LNCaP clone FGC (cell line): ENCODE measurements around the gene C2CD4C.
"Not testable (repeated sequence)": the region's sequence is repeated elsewhere in the genome, so short reads cannot be mapped to it uniquely, and the experiment has no call there.

ENCODE experiments used
- DNase-seq: peaks from one replicate; pipeline ENCODE4 v3.0.0-alpha.2; 2011; ENCODE audit warnings: low read depth
- H3K4me3 ChIP-seq: 2 replicates; pipeline ENCODE4 v1.5.1; 2011; ENCODE audit warnings: mild to moderate bottlenecking, low read depth, low read length, control low read depth
- TF ChIP-seq, protein P1 (sequence below): IDR thresholded peaks from 2 replicates; pipeline ENCODE4 v1.5.1; 2012; ENCODE audit warnings: mild to moderate bottlenecking; ENCODE audit not compliant: control insufficient read depth, insufficient read depth; ENCODE audit errors: extremely low read depth

The C2CD4C gene

GRCh38 chr19:366951-367350 lies 42.0 kb downstream of the C2CD4C start:
- no peak for DNase-seq
- H3K4me3 ChIP-seq: no peak overlapping the region
- TF ChIP-seq, protein P1, sequence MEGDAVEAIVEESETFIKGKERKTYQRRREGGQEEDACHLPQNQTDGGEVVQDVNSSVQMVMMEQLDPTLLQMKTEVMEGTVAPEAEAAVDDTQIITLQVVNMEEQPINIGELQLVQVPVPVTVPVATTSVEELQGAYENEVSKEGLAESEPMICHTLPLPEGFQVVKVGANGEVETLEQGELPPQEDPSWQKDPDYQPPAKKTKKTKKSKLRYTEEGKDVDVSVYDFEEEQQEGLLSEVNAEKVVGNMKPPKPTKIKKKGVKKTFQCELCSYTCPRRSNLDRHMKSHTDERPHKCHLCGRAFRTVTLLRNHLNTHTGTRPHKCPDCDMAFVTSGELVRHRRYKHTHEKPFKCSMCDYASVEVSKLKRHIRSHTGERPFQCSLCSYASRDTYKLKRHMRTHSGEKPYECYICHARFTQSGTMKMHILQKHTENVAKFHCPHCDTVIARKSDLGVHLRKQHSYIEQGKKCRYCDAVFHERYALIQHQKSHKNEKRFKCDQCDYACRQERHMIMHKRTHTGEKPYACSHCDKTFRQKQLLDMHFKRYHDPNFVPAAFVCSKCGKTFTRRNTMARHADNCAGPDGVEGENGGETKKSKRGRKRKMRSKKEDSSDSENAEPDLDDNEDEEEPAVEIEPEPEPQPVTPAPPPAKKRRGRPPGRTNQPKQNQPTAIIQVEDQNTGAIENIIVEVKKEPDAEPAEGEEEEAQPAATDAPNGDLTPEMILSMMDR: no peak

DNA sequence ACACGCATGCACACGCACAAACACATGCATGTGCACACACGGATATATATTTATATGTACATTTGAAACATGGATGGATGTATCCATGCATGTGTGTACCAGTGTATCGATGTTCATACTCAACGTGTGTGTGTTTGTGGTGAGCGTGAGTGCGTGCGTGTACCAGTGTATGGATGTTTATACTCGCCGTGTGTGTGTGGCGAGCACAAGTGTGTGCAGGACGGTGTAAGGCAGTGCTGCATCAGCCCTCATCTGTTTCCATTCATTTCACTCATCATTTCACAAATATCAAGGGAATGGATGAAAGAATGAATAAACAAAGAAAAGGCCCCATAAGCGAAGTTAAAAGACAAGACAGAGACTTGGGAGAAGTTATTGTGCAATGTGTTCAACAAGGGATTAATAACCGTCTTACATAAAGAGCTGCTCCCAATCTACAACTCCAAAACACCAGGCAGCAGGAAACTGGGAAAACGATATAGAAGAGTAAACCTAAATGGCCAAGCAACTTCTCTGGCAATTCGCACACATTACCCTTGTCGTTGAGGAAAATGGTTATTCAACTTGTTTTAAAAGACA lies 42.7 kb downstream of the C2CD4C start:
- H3K4me3 ChIP-seq: no peak overlapping the region
- TF ChIP-seq, protein P1: no peak
- no peak for DNase-seq

- DNase-seq: no peak
- no peak overlapping the region for H3K4me3 ChIP-seq
- TF ChIP-seq, protein P1: no peak
Observed at GRCh38 chr19:364496-365287, 44.3 kb downstream of the C2CD4C start.

DNA sequence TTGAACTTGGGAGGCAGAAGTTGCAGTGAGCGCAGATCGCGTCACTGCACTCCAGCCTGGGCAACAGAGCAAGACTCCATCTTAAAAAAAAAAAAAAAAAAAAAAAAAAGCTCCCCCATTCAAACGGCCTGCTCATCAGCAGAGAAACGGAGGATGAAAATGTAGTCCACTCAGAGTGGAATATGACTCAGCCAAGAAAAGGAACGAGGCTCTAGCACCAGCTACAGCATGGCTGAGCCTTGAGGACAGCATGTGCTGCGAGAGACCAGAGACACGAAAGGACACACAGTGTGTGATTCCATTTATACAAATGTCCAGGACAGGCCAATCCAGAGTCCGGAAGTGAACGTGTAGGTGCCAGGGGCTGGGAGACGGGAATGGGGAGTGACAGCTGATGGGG lies 46.3 kb downstream of the C2CD4C start:
- no peak overlapping the region for H3K4me3 ChIP-seq
- TF ChIP-seq, protein P1: no peak
- no peak for DNase-seq

DNA sequence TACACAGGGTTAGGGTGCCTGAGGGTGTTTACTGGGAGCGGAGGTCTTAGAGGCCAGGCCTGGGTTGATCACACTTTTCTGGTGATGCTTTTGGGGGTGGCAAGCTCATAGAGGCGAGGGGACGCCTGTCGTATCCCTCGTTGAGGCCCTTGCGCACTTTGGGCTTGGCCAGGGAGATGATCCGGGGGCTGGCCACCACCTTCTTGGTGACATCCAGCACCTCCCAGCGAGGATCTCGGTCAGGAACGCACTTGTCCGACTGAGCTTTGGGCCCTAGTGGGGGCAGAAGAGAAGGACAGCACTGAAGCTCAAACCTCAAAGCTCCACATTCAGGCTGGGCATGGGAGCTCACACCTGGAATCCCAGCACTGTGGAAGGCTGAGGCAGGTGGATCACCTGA lies 46.8 kb downstream of the C2CD4C start:
- TF ChIP-seq, protein P1: no peak
- no peak overlapping the region for H3K4me3 ChIP-seq
- DNase-seq: no peak

DNA sequence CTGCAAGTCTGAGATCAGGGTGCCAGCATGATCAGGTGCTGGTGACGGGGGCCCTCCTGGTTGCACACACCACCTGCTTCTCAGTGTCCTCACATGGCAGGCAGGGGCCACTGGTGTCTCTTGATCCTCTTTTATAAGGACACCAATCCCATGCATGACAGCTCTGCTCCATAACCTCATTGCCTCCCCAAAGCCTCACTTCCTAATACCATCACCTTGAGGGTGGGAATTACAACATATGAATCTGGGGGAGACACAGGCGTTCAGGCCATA lies 49.4 kb downstream of the C2CD4C start:
- no peak overlapping the region for H3K4me3 ChIP-seq
- TF ChIP-seq, protein P1: no peak
- DNase-seq: no peak

GRCh38 chr19:355536-355935 lies 53.4 kb downstream of the C2CD4C start:
- not testable (repeated sequence) for DNase-seq, H3K4me3 ChIP-seq
